H1 (cell line): ENCODE data around the gene CA9. TPM values are rescaled to one million over a fixed set of nuclear protein-coding genes. Genes with fewer than 3 reads are reported as not detected.

ENCODE experiments used
- polyA plus RNA-seq, 7 experiments: library from polyadenylated mRNA; depleted of rRNA in 3 of 7; stranded (reverse) in 5 of 7; unstranded in 2 of 7; fragments of >200 nt in 5 of 7; fragments of 200-250 nt in 2 of 7; gene quantifications; 1 replicate in 5 of 7; 2 replicates in 1 of 7; 4 replicates in 1 of 7; pipeline versions ENCODE4 v1.2.1 to v1.2.3, GENCODE V29; 2011 to 2013; ENCODE audit warnings: missing spikeins in 2 of 7, mixed read lengths in 2 of 7
- total RNA-seq: library from RNA; stranded (reverse); fragmentation: NEBNext Ultra II Directional; extraction: Animal tissue kit (Norgen Biotek cat#: 25700); gene quantifications from 2 replicates; pipeline ENCODE4 v1.2.1, GENCODE V29; 2021
- TF ChIP-seq, protein P1 (sequence below): fragments of 300-600 bp; sonication (generic); IDR thresholded peaks from 2 replicates; pipeline ENCODE4 v1.7.1; 2012; ENCODE audit warnings: low read length, moderate library complexity, mild to moderate bottlenecking, inconsistent platforms; ENCODE audit not compliant: insufficient replicate concordance

Gene CA9
- total and polyA plus RNA-seq, 2 of the 8 experiments (the other 6 are each of a cell fraction or from before 2014, with no cell fraction given), result 1.3 to 1.8 TPM

DNA sequence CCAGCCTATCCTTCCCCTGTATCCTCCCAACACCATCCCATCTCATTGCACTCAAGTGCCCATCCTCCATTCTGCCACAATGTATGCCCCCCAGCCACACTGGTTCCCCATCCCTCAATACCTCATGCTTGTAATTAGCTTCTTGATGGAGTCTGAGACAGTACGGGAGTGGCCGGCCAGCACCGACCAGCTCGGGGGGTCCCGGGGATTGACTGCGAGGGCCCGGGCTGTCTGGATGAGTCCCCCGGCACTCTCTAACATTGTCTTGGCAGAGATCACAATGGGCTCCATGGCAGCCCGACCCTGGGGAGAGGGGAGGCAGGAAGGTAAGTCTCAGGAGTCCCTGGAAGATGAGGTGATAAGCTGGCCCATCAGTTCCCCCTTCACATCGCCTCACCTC, 33.2 kb downstream of the CA9 start (continued):
- TF ChIP-seq, protein P1, sequence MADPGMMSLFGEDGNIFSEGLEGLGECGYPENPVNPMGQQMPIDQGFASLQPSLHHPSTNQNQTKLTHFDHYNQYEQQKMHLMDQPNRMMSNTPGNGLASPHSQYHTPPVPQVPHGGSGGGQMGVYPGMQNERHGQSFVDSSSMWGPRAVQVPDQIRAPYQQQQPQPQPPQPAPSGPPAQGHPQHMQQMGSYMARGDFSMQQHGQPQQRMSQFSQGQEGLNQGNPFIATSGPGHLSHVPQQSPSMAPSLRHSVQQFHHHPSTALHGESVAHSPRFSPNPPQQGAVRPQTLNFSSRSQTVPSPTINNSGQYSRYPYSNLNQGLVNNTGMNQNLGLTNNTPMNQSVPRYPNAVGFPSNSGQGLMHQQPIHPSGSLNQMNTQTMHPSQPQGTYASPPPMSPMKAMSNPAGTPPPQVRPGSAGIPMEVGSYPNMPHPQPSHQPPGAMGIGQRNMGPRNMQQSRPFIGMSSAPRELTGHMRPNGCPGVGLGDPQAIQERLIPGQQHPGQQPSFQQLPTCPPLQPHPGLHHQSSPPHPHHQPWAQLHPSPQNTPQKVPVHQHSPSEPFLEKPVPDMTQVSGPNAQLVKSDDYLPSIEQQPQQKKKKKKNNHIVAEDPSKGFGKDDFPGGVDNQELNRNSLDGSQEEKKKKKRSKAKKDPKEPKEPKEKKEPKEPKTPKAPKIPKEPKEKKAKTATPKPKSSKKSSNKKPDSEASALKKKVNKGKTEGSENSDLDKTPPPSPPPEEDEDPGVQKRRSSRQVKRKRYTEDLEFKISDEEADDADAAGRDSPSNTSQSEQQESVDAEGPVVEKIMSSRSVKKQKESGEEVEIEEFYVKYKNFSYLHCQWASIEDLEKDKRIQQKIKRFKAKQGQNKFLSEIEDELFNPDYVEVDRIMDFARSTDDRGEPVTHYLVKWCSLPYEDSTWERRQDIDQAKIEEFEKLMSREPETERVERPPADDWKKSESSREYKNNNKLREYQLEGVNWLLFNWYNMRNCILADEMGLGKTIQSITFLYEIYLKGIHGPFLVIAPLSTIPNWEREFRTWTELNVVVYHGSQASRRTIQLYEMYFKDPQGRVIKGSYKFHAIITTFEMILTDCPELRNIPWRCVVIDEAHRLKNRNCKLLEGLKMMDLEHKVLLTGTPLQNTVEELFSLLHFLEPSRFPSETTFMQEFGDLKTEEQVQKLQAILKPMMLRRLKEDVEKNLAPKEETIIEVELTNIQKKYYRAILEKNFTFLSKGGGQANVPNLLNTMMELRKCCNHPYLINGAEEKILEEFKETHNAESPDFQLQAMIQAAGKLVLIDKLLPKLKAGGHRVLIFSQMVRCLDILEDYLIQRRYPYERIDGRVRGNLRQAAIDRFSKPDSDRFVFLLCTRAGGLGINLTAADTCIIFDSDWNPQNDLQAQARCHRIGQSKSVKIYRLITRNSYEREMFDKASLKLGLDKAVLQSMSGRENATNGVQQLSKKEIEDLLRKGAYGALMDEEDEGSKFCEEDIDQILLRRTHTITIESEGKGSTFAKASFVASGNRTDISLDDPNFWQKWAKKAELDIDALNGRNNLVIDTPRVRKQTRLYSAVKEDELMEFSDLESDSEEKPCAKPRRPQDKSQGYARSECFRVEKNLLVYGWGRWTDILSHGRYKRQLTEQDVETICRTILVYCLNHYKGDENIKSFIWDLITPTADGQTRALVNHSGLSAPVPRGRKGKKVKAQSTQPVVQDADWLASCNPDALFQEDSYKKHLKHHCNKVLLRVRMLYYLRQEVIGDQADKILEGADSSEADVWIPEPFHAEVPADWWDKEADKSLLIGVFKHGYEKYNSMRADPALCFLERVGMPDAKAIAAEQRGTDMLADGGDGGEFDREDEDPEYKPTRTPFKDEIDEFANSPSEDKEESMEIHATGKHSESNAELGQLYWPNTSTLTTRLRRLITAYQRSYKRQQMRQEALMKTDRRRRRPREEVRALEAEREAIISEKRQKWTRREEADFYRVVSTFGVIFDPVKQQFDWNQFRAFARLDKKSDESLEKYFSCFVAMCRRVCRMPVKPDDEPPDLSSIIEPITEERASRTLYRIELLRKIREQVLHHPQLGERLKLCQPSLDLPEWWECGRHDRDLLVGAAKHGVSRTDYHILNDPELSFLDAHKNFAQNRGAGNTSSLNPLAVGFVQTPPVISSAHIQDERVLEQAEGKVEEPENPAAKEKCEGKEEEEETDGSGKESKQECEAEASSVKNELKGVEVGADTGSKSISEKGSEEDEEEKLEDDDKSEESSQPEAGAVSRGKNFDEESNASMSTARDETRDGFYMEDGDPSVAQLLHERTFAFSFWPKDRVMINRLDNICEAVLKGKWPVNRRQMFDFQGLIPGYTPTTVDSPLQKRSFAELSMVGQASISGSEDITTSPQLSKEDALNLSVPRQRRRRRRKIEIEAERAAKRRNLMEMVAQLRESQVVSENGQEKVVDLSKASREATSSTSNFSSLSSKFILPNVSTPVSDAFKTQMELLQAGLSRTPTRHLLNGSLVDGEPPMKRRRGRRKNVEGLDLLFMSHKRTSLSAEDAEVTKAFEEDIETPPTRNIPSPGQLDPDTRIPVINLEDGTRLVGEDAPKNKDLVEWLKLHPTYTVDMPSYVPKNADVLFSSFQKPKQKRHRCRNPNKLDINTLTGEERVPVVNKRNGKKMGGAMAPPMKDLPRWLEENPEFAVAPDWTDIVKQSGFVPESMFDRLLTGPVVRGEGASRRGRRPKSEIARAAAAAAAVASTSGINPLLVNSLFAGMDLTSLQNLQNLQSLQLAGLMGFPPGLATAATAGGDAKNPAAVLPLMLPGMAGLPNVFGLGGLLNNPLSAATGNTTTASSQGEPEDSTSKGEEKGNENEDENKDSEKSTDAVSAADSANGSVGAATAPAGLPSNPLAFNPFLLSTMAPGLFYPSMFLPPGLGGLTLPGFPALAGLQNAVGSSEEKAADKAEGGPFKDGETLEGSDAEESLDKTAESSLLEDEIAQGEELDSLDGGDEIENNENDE, result no peak
